ENCODE data around the gene FBXO9. TPM values are rescaled to one million over a fixed set of nuclear protein-coding genes. Genes with fewer than 3 reads are reported as not detected.
A peak's percentile ranks its signal among the peaks of the same experiment; 100 is the strongest.

FBXO9 gene
- total RNA-seq, 2 donors from 2014 or later, result 62.8 to 74.9 TPM

DNA sequence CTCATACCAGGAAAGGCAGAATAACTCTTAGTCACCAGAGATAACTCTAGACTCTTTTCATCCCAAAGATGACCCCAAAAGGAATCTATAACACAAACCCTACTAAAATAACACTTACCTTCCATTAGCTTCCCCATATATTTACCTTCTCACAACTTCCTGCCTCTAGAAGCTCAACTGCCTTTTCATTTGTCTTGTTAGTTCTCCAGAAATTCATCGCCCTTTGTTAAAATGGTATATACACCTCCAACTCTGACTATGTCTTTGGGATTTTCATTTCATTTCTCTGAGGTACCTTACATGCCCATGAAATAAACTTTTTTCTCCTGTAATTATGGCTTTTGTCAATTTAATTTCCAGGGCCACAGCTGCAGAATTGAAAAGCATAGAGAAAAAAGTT, 49.9 kb downstream of the FBXO9 start:
- no peak for ATAC-seq
- peaks cover 0 to 4% of the 10 kb centered on the region in 2 donors for H3K4me1 Mint-ChIP-seq (ENCODE audit: low read depth in 2 of 2)
- peaks cover 3 to 12% of the 10 kb centered on the region in 2 donors for H3K27me3 Mint-ChIP-seq
- H3K4me3 Mint-ChIP-seq, result no peak overlapping the region
- no peak overlapping the region for H3K27ac Mint-ChIP-seq
- no peaks in the 10 kb centered on the region for H3K36me3 Mint-ChIP-seq
- DNase-seq (ENCODE audit: low spot score), result no peak
- no peaks in the 10 kb centered on the region for H3K9me3 Mint-ChIP-seq

GRCh38 chr6:53115741-53116140, 50.5 kb downstream of the FBXO9 start:
- H3K27me3 Mint-ChIP-seq, result peaks cover 3 to 16% of the 10 kb centered on the region in 2 donors
- no peak for ATAC-seq
- no peak for DNase-seq (ENCODE audit: low spot score)

DNA sequence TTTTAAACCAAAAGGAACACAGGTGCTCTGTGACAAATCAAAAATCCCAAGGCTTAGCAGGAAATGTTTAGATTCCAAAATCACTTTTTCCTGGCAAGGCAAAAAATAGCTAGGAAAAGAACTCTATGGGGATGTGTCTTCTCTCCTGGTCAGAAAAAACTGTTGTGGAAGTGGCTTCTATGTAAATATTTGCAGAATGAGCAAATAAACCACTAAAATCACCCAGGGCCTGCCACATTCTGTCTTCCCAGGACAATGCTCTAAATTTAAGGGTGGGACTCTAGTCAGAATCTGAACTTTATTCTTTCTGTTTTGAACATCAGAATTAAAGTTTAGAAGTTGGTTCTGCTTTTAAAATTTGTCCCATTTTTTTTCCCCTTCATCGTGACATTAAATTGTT, 54.1 kb downstream of the FBXO9 start:
- Mint-ChIP-seq H3K36me3 (no peaks in the 10 kb centered on the region), H3K4me1 (ENCODE audit: low read depth in 2 of 2) (no peaks in the 10 kb centered on the region), H3K27me3 (peaks cover 9 to 15% of the 10 kb centered on the region in 2 donors), H3K27ac (no peak overlapping the region), H3K9me3 (no peaks in the 10 kb centered on the region), H3K4me3 (no peak overlapping the region)
- no peak for ATAC-seq
- DNase-seq (ENCODE audit: low spot score), result no peak

More at GRCh38 chr6:53115741-53116140, 50.5 kb downstream of the FBXO9 start:
- Mint-ChIP-seq H3K4me1 (ENCODE audit: low read depth in 2 of 2) (peaks cover 0 to 4% of the 10 kb centered on the region in 2 donors), H3K9me3 (no peaks in the 10 kb centered on the region), H3K36me3 (no peaks in the 10 kb centered on the region), H3K4me3 (no peak overlapping the region), H3K27ac (no peak overlapping the region)

GRCh38 chr6:53119772-53120409, 54.7 kb downstream of the FBXO9 start:
- DNase-seq (ENCODE audit: low spot score) (no peak), ATAC-seq (peak in 1 of 2 donors; percentile 20)
- Mint-ChIP-seq H3K4me1 (ENCODE audit: low read depth in 2 of 2) (no peaks in the 10 kb centered on the region), H3K27me3 (peaks cover 9 to 15% of the 10 kb centered on the region in 2 donors), H3K27ac (no peak overlapping the region), H3K4me3 (no peak overlapping the region), H3K9me3 (no peaks in the 10 kb centered on the region), H3K36me3 (no peaks in the 10 kb centered on the region)

DNA sequence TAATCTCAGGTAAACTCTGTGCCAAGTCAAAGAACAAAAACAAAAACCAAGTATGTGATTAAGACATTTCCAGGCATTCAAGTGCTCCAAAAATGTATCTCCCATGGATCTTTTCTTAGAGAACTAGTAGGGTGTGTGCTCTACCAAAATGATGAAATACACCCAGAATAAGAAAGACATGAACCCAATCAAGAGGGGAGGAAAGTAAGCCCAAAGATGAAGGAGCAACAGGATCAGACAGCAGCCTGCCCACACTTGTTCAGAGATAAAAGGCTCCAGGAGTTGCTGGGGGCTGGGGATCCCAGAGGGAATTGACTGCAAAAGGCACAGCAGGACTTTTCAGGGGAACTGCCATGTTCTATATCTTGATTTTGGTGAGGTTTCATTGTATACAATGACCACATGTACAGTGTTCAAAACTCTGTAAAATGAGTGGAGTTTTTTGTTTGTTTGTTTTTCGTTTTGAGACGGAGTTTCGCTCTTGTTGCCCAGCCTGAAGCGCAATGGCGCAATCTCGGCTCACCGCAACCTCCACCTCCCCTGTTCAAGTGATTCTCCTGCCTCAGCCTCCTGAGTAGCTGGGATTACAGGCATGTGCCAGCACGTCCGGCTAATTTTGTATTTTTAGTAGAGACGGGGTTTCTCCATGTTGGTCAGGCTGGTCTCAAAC, 59.1 kb downstream of the FBXO9 start:
- H3K36me3 Mint-ChIP-seq, result no peaks in the 10 kb centered on the region
- ATAC-seq (no peak), DNase-seq (ENCODE audit: low spot score) (no peak)
- H3K27me3 Mint-ChIP-seq, result peaks cover 19 to 25% of the 10 kb centered on the region in 2 donors
- no peaks in the 10 kb centered on the region for H3K9me3 Mint-ChIP-seq
- no peaks in the 10 kb centered on the region for H3K4me1 Mint-ChIP-seq (ENCODE audit: low read depth in 2 of 2)
- no peak overlapping the region for H3K27ac Mint-ChIP-seq
- no peak overlapping the region for H3K4me3 Mint-ChIP-seq

DNA sequence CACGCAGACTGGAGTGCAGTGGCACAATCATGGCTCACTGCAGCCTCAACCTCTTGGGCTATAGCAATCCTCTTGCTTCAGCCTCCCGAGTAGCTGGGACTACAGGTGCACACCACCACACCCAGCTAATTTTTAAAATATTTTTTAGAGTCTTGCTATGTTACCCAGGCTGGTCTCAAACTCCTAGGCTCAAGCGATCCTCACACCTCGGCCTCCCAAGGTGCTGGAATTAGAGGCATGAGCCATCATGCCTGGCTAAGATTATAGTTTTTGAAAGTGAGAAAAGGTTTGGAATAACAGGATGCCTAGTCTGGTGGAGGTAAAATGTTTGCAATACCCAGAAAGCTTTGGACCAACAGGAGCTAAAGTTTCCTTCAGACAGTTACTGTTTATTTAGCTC, 60.1 kb downstream of the FBXO9 start:
- ATAC-seq, result no peak
- Mint-ChIP-seq H3K9me3 (no peaks in the 10 kb centered on the region), H3K4me3 (no peak overlapping the region), H3K4me1 (ENCODE audit: low read depth in 2 of 2) (no peaks in the 10 kb centered on the region), H3K36me3 (no peaks in the 10 kb centered on the region), H3K27me3 (peaks cover 20 to 32% of the 10 kb centered on the region in 2 donors), H3K27ac (no peak overlapping the region)
- DNase-seq (ENCODE audit: low spot score), result no peak

DNA sequence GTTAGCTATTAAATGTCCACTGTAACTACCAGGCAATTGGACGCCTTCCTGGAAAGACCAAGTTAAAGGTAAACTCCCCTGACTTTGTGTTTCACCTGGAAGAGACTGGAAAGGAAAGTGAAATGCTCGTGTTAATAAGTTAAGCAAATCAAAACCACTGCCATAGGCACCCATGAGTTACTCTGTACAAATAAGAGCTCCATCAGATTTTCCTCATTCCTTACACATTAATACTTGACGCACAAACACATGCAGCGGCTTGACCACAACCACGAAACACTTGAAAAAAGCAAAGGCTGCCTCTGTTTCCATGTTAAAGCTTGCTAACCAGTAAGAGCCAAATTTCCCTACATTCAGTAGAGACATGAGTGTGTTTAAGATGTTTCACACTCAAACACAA, 63.6 kb downstream of the FBXO9 start:
- no peaks in the 10 kb centered on the region for H3K36me3 Mint-ChIP-seq
- ATAC-seq (no peak), DNase-seq (ENCODE audit: low spot score) (no peak)
- no peaks in the 10 kb centered on the region for H3K9me3 Mint-ChIP-seq
- no peak overlapping the region for H3K27ac Mint-ChIP-seq
- no peak overlapping the region for H3K4me3 Mint-ChIP-seq
- peaks cover 16 to 17% of the 10 kb centered on the region in 2 donors for H3K27me3 Mint-ChIP-seq
- H3K4me1 Mint-ChIP-seq (ENCODE audit: low read depth in 2 of 2), result no peaks in the 10 kb centered on the region

GRCh38 chr6:53130569-53131290, 65.5 kb downstream of the FBXO9 start:
- no peaks in the 10 kb centered on the region for H3K4me1 Mint-ChIP-seq (ENCODE audit: low read depth in 2 of 2)
- H3K4me3 Mint-ChIP-seq, result no peak overlapping the region
- H3K27ac Mint-ChIP-seq, result no peak overlapping the region
- no peaks in the 10 kb centered on the region for H3K36me3 Mint-ChIP-seq
- ATAC-seq, result no peak
- peaks cover 14 to 17% of the 10 kb centered on the region in 2 donors for H3K27me3 Mint-ChIP-seq
- no peak for DNase-seq (ENCODE audit: low spot score)
- no peaks in the 10 kb centered on the region for H3K9me3 Mint-ChIP-seq

DNA sequence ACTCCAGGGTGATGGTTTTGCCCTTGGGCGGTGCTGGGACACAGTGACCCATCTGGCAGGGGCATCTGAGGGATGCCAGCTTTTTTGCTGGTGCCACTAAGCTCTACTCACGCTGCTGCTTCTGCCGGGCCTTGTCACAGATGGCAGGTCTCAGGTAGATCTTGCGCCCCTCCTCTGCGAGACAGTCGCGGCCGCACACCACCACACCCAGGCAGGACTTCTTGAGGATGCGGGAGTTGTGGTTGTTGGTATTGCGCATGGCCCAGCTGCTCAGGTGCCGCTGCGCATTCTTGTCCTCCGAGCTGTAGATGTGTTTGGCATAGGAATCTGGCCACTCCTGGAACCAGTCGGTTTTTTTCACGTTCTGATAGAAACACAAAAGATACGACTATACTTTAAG, 68.8 kb downstream of the FBXO9 start:
- DNase-seq (ENCODE audit: low spot score) (no peak), ATAC-seq (no peak)
- Mint-ChIP-seq H3K36me3 (no peaks in the 10 kb centered on the region), H3K27ac (no peak overlapping the region), H3K27me3 (peaks cover 7 to 14% of the 10 kb centered on the region in 2 donors), H3K4me1 (ENCODE audit: low read depth in 2 of 2) (no peaks in the 10 kb centered on the region), H3K4me3 (no peak overlapping the region), H3K9me3 (no peaks in the 10 kb centered on the region)

DNA sequence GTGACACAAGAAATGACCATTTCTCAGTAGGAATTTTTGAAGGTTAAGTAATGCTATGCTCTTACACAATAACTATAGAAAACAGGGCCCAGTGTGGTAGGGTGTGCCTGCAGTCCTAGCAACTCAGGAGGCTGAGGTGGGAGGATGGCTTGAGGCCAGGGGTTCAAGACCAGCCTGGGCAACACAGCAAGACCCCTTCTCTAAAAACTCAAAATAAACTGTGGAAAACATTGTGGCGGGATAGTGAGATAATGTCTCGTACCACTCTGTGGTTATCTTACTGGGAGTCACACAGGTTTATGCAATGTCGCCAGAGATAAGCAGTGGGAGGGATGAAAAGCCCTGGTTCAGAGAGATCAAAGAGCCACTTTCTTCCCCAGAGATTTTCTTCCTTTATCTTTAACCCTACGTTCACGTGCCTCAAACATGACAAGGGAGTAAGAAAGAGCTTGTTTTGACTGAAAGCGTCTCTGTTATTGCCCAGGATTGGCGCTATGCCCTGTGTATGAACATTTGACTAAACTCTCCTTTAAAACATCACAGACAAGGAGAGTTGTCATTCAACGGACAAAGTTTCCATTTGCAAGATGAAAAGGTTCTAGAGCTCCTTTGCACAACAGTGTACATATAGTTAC, 69.5 kb downstream of the FBXO9 start:
- no peak overlapping the region for H3K27ac Mint-ChIP-seq
- H3K27me3 Mint-ChIP-seq, result peaks cover 6 to 10% of the 10 kb centered on the region in 2 donors
- H3K4me1 Mint-ChIP-seq (ENCODE audit: low read depth in 2 of 2), result no peaks in the 10 kb centered on the region
- no peak for ATAC-seq
- DNase-seq (ENCODE audit: low spot score), result no peak
- no peaks in the 10 kb centered on the region for H3K9me3 Mint-ChIP-seq
- no peak overlapping the region for H3K4me3 Mint-ChIP-seq
- no peaks in the 10 kb centered on the region for H3K36me3 Mint-ChIP-seq

GRCh38 chr6:53136000-53136609, 70.9 kb downstream of the FBXO9 start:
- no peak for DNase-seq (ENCODE audit: low spot score)
- H3K4me1 Mint-ChIP-seq (ENCODE audit: low read depth in 2 of 2), result no peaks in the 10 kb centered on the region
- no peaks in the 10 kb centered on the region for H3K36me3 Mint-ChIP-seq

DNA sequence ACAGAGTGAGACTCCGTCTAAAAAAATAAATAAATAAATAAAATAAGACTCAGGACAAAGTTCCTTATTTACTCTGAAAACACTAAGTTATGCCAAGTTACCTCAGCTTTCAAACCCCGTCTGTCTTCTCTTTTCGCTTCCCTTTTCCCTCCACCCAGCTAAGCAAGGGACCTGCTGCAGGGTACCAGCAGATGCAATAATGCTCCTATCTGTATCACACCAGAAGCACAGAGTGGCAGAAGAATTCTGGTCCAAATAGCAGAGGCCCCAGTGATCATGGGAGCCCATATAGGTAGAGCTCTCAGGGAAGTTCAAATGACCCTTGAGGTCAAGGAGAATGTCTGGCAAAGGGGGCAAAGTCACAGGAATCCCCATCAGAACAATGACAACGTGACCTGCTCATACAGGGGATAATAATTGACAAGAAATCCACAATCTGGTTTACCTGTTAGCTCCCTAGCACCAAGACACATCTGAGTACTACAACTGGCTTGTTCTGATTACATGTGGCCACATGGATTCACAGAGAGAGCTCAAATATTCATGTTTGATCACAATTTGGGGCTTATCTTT, 74.7 kb downstream of the FBXO9 start:
- Mint-ChIP-seq H3K27me3 (peaks cover 6 to 42% of the 10 kb centered on the region in 2 donors), H3K27ac (no peak overlapping the region), H3K9me3 (no peaks in the 10 kb centered on the region), H3K4me1 (ENCODE audit: low read depth in 2 of 2) (no peaks in the 10 kb centered on the region), H3K4me3 (no peak overlapping the region), H3K36me3 (no peaks in the 10 kb centered on the region)
- ATAC-seq (no peak), DNase-seq (ENCODE audit: low spot score) (no peak)

More at GRCh38 chr6:53136000-53136609, 70.9 kb downstream of the FBXO9 start:
- H3K4me3 Mint-ChIP-seq, result no peak overlapping the region
- no peak for ATAC-seq
- peaks cover 6 to 12% of the 10 kb centered on the region in 2 donors for H3K27me3 Mint-ChIP-seq
- no peaks in the 10 kb centered on the region for H3K9me3 Mint-ChIP-seq
- no peak overlapping the region for H3K27ac Mint-ChIP-seq

DNA sequence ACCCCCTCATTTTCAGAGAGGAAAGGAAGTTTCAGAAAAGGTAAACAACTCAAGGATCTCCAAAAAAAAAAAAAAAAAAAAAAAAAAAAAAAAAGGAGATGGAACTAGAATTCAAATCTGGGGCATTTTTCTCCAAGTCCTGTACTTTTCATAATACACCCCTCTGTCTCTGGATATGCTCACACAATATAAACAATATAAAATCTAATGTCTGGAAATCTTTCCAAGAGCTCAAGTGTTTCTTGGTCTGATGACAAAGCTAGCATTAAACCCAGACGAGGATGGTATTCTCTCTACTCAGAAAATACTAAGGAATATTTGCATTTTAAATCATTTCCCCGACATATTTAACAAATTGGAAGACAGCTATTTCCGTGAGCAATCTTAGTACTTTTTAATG, 77.6 kb downstream of the FBXO9 start:
- no peaks in the 10 kb centered on the region for H3K4me1 Mint-ChIP-seq (ENCODE audit: low read depth in 2 of 2)
- no peak overlapping the region for H3K27ac Mint-ChIP-seq
- no peak for DNase-seq (ENCODE audit: low spot score)
- no peak overlapping the region for H3K4me3 Mint-ChIP-seq
- H3K9me3 Mint-ChIP-seq, result no peaks in the 10 kb centered on the region
- peaks cover 3 to 38% of the 10 kb centered on the region in 2 donors for H3K27me3 Mint-ChIP-seq
- no peaks in the 10 kb centered on the region for H3K36me3 Mint-ChIP-seq
- no peak for ATAC-seq
